ENCODE measurements around the gene DFFB. TPM values are rescaled to one million over a fixed set of nuclear protein-coding genes. Genes with fewer than 3 reads are reported as not detected.

The DFFB gene
- polyA plus RNA-seq, 1 donor from 2014 or later: 20.2 TPM

DNA sequence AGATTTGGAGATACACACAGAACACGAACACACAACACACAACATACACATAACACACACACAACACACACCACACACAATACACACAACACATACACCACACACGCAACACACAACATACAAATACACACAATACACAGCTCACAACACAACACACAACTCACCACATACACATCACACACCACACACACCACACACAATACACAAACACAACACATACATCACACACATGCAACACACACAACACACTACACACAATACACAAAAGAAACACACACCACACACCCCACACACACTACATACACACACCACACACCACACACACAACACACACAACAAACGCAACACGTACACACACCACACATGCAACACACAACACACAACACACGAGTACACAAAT is 71.8 kb downstream of the DFFB start:
- Histone ChIP-seq H3F3A (ENCODE audit: insufficient read depth, low read length, poor library complexity, severe bottlenecking) (no peaks in the 10 kb centered on the region), H3K9ac (ENCODE audit: low read length) (no peak overlapping the region), H3K9me2 (ENCODE audit: insufficient read depth, low read length) (no peaks in the 10 kb centered on the region), H3K9me3 (ENCODE audit: low read length) (no peaks in the 10 kb centered on the region), H3K4me2 (ENCODE audit: low read length) (no peak overlapping the region), H4K20me1 (ENCODE audit: insufficient read depth) (no peaks in the 10 kb centered on the region), H2AFZ (ENCODE audit: low read depth, low read length) (no peak overlapping the region), H3K4me3 (ENCODE audit: low read length) (no peak overlapping the region), H3K79me2 (replicated peaks; ENCODE audit: insufficient read depth, low read length) (no peaks in the 10 kb centered on the region), H3K36me3 (ENCODE audit: insufficient read depth, low read length) (no peaks in the 10 kb centered on the region), H3K27me3 (ENCODE audit: insufficient read depth, low read depth, low read length) (no peaks in the 10 kb centered on the region), H3K27ac (ENCODE audit: low read length) (no peak overlapping the region)
- TF ChIP-seq, protein P1, sequence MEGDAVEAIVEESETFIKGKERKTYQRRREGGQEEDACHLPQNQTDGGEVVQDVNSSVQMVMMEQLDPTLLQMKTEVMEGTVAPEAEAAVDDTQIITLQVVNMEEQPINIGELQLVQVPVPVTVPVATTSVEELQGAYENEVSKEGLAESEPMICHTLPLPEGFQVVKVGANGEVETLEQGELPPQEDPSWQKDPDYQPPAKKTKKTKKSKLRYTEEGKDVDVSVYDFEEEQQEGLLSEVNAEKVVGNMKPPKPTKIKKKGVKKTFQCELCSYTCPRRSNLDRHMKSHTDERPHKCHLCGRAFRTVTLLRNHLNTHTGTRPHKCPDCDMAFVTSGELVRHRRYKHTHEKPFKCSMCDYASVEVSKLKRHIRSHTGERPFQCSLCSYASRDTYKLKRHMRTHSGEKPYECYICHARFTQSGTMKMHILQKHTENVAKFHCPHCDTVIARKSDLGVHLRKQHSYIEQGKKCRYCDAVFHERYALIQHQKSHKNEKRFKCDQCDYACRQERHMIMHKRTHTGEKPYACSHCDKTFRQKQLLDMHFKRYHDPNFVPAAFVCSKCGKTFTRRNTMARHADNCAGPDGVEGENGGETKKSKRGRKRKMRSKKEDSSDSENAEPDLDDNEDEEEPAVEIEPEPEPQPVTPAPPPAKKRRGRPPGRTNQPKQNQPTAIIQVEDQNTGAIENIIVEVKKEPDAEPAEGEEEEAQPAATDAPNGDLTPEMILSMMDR (IDR thresholded peaks at IDR 0.05; ENCODE audit: poor library complexity, severe bottlenecking): no peak
- TF ChIP-seq EP300 (conservative IDR thresholded peaks at IDR 0.05; ENCODE audit: poor library complexity, severe bottlenecking): no peak
- TF ChIP-seq POLR2AphosphoS5 (IDR thresholded peaks at IDR 0.05): no peak
- TF ChIP-seq TAF1 (IDR thresholded peaks at IDR 0.05; ENCODE audit: low read depth): no peak
- TF ChIP-seq EZH2 (IDR thresholded peaks at IDR 0.05; ENCODE audit: borderline replicate concordance, insufficient read depth, low read length, poor library complexity, severe bottlenecking): no peak
- TF ChIP-seq SMC3 (conservative IDR thresholded peaks at IDR 0.05; ENCODE audit: poor library complexity): no peak
- TF ChIP-seq, protein P2, sequence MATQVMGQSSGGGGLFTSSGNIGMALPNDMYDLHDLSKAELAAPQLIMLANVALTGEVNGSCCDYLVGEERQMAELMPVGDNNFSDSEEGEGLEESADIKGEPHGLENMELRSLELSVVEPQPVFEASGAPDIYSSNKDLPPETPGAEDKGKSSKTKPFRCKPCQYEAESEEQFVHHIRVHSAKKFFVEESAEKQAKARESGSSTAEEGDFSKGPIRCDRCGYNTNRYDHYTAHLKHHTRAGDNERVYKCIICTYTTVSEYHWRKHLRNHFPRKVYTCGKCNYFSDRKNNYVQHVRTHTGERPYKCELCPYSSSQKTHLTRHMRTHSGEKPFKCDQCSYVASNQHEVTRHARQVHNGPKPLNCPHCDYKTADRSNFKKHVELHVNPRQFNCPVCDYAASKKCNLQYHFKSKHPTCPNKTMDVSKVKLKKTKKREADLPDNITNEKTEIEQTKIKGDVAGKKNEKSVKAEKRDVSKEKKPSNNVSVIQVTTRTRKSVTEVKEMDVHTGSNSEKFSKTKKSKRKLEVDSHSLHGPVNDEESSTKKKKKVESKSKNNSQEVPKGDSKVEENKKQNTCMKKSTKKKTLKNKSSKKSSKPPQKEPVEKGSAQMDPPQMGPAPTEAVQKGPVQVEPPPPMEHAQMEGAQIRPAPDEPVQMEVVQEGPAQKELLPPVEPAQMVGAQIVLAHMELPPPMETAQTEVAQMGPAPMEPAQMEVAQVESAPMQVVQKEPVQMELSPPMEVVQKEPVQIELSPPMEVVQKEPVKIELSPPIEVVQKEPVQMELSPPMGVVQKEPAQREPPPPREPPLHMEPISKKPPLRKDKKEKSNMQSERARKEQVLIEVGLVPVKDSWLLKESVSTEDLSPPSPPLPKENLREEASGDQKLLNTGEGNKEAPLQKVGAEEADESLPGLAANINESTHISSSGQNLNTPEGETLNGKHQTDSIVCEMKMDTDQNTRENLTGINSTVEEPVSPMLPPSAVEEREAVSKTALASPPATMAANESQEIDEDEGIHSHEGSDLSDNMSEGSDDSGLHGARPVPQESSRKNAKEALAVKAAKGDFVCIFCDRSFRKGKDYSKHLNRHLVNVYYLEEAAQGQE (IDR thresholded peaks at IDR 0.05; ENCODE audit: borderline replicate concordance): no peak
- TF ChIP-seq MXI1 (conservative IDR thresholded peaks at IDR 0.05; ENCODE audit: poor library complexity, severe bottlenecking): no peak
- no peak for TF ChIP-seq RAD21 (conservative IDR thresholded peaks at IDR 0.05)

- Histone ChIP-seq H3K4me2 (ENCODE audit: low read length) (no peak overlapping the region), H3K36me3 (ENCODE audit: insufficient read depth, low read length) (no peaks in the 10 kb centered on the region), H3K4me3 (ENCODE audit: low read length) (no peak overlapping the region), H3K9me3 (ENCODE audit: low read length) (no peaks in the 10 kb centered on the region), H3K27ac (ENCODE audit: low read length) (no peak overlapping the region), H4K20me1 (ENCODE audit: insufficient read depth) (no peaks in the 10 kb centered on the region), H3K9me2 (ENCODE audit: insufficient read depth, low read length) (no peaks in the 10 kb centered on the region), H3K79me2 (replicated peaks; ENCODE audit: insufficient read depth, low read length) (no peaks in the 10 kb centered on the region), H3K9ac (ENCODE audit: low read length) (no peak overlapping the region), H2AFZ (ENCODE audit: low read depth, low read length) (no peak overlapping the region), H3K27me3 (ENCODE audit: insufficient read depth, low read depth, low read length) (no peaks in the 10 kb centered on the region), H3F3A (ENCODE audit: insufficient read depth, low read length, poor library complexity, severe bottlenecking) (no peaks in the 10 kb centered on the region)
- TF ChIP-seq, protein P1 (IDR thresholded peaks at IDR 0.05; ENCODE audit: poor library complexity, severe bottlenecking): no peak
- TF ChIP-seq SMC3 (conservative IDR thresholded peaks at IDR 0.05; ENCODE audit: poor library complexity) (no peak), POLR2AphosphoS5 (IDR thresholded peaks at IDR 0.05) (no peak), RAD21 (conservative IDR thresholded peaks at IDR 0.05) (no peak), TAF1 (IDR thresholded peaks at IDR 0.05; ENCODE audit: low read depth) (no peak), MXI1 (conservative IDR thresholded peaks at IDR 0.05; ENCODE audit: poor library complexity, severe bottlenecking) (no peak), EP300 (conservative IDR thresholded peaks at IDR 0.05; ENCODE audit: poor library complexity, severe bottlenecking) (no peak), EZH2 (IDR thresholded peaks at IDR 0.05; ENCODE audit: borderline replicate concordance, insufficient read depth, low read length, poor library complexity, severe bottlenecking) (no peak)
- TF ChIP-seq, protein P2 (IDR thresholded peaks at IDR 0.05; ENCODE audit: borderline replicate concordance): no peak
Measured at GRCh38 chr1:3930301-3931006, 73.2 kb downstream of the DFFB start.

All from neural cell (in vitro differentiated cells).